Suppressor macrophage treated with lipopolysaccharide for 4 hours (primary cell): ENCODE data around the gene CAPN9.
"Not testable (repeated sequence)": the region's sequence is repeated elsewhere in the genome, so short reads cannot be mapped to it uniquely, and the experiment has no call there.

Experiments
- DNase-seq: peaks from one replicate; pipeline ENCODE4 v3.0.0-alpha.2; 2020

Gene CAPN9

DNA sequence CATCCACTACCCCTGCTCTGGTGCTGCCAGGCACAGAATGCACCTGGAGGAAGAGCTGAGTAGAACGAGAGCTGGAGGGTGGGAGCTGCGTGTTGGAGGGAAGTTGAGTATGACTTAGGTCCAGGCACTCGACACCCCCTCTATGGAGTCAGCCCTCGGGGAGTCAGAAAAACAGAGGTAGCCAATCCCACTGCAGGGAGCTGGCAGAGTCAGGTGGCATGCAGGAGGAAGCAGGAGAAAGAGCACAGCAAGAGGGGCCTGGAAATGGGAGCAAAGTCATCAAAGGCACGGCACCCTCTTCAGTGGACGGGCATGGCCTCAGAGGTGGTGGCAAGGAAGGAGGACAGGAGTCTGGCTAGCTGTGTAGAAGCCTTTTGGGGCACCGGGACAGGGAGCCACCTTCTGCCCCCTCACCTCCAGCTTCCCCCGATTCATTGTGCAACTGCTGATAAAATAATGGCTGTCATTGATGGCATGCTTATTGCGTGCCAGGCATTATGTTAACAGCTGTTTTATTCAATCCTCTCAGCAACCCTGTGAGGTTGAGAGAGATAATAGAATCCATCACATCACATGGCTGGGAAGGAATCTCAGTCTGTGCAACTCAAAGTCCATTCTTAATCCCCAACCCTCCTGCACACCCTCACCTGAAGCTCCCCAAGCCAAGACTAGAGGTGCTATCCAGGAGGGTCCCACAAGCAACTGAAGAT is 79.1 kb downstream of the CAPN9 start:
- no peak for DNase-seq

DNA sequence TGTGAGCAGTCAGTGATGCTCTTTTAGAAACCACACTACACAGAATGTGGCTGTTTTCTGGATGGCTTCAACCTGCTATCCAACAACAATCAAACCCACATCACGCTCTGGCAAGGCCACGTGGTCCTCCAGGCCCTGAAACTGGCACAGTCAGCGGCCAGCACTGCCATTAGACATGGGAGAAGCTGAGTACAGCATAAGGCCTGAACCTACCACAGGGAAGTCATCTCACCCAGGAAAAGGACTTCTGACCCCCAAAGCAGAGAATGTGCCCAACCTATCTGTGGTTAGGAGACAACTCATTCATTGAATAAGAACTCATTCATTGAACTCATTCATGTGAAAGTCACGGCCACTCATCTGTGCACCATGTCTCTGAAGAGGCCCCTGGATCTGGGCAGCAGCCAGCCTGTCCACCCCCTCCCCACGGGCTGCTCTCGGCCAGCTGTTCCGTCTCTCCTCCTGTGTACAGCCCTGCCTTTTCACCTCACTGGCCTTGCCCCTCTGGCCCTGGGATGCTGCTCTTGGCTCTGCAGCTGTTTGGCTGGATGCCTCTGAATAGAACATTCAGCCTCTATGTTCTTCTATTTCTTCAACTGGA is 80.0 kb downstream of the CAPN9 start:
- no peak for DNase-seq

DNA sequence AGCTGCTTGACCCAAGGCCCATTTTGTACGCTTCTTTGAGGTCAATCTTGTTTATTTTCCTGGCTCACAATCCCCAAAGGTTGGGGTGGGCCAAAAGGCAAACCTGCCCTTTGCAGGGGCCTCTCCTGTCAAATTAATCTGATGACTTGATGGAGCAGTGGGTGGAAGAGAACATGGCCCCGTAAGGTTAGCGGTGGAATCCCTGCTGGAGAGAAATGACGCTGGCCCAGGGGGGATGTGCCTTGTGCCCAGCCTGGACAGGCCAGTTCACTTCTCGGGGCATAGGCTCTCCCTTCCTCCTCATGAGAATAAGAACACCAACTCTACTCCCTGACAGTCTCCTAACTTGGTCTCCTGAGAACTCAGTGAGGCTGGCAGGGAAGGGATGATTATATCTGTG is 80.6 kb downstream of the CAPN9 start:
- no peak for DNase-seq

DNA sequence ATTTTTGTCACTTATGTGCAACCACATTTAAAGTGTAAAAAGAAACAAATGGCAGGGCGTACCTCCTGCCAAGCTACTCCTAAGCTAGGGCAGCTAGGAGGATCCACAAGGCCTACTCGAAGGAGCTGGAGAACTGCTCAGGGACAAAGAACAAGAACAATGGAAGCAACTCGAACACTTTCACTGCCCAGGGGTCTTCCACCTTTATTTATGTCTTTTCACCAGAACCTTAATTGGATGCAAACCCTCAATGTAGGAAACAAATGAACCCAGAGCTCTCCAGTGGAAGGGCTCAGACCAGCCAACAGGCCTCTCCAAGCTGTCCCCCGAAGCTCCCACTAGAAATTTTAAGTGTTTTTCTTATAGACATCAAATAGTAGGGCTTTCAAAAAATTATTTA is 81.2 kb downstream of the CAPN9 start:
- DNase-seq, result no peak

DNA sequence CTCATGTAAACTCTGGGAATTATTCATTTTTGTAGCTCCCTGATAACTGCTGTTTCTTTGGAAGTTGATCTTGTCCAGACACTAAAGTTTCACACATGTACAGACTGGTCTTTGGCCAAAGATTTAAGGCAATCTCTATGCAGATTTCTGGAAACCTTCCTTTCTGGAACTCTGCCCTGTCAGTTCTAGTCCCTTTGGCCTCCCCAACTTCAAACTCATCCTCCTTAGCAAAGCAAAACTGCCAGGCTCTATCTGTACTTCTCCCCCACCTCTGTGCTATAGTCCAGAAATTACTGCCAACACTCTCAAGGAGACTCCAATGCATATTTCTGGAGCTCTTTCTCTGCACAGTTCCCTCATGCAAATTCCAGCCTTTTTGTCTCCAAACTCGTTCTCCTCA is 84.6 kb downstream of the CAPN9 start:
- no peak for DNase-seq

DNA sequence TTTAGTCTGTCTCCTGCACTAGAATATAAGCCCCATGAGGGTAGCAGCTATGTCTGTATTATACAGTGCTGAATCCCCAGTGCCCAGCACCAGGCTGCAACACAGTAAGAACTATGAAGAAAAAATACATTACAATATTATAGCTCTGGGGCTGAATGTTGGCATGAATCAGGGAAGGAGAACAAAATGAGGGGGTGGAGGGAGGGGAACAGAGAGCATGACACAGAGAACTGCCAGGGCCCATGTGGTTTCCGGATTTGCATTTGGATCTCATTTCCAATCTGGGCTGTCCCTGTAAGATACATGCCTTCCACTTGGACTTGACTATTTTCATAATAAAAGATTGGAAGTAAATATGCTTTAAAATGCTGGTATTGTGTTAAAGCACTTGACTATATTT is 85.3 kb downstream of the CAPN9 start:
- peak; percentile 22 for DNase-seq

DNA sequence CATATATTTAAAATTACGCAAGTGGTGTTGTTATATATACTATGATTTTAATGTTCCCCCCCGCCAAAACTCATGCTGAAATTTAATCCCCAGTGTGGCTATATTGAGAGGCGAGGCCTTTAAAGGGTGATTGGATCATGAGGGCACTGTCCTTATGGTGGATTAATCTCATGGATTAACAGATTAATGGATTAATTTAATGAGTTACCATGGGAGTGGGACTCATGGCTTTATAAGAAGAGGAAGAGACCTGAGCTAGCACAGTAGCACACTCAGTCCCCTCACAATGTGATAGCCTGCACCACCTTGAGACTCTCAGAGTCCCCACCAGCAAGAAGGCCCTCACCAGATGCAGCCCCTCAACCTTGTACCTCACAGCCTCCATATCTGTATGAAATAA is 86.3 kb downstream of the CAPN9 start:
- DNase-seq, result no peak

DNA sequence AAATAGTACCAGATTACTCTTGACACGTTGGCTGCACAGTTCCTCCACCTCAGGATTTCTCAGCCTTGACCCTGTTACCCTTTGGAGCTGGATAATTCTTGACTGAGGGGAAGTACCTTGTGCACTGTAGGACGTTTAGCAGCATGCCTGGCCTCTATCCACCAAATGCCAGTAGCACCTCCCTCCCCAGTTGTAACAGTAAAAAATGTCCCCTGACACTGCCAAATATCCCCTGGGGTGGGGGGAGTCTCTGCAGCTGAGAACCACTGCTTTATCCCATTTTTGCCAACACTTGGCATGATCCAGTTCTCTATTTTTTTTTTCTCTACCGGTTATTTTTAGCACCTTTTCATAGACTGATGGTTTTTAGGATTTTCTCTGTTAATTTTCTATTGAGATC is 87.1 kb downstream of the CAPN9 start:
- no peak for DNase-seq

DNA sequence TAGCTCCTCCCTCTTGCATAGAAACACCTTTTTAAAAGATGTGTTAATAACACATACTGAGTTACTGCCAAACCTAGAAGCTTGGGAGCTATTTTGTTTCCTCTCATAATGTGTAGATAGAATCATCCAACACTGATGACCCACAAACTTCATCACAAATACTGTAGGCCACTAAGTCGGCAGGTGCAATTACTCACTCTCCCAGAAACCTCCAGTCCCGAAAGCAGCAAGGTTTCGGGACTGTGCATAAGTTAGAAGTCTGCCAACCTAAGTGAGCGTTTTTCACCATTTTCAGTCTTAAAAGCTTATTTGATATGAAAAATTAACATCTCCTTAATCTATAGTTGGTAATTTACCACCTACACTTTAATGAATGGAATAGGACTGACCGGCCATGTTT is 89.2 kb downstream of the CAPN9 start:
- DNase-seq, result no peak

DNA sequence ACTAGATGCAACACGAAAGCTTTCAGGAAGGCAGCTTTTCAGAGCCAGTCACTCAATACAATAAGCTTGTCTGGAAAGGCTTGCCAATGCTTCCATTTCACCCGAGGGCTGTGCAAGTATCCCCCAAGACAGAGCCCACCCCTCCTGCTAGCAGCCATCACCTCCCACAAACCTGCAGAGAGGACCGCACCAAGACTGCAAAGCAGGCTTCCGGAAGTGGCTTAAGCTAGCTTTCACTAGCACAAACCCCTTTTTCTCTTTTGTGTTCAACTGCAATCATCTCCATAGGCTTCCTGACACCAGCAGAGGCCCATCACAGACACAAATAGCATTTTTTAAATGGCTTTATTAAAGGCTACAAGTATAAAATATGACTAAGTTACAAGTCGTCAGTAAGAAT is 89.6 kb downstream of the CAPN9 start:
- DNase-seq, result no peak

DNA sequence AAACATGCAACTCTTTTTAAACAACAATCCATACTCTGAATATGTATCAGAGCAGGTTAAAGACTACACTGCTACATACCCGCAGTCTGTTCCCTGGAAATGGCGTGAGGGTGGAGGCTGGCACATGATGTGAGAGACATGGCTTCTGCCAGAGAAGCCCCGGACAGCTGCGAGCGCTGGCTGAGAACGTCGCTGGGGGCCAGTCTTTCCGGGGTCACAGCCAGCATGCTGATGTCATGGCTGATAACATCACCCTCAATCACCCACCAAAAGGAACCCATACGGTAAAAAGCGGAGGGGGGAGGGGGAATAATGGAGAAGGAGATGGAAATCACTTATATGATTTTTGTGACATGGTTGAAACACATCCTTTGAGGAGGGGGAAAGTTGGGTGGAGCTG is 92.0 kb downstream of the CAPN9 start:
- no peak for DNase-seq

DNA sequence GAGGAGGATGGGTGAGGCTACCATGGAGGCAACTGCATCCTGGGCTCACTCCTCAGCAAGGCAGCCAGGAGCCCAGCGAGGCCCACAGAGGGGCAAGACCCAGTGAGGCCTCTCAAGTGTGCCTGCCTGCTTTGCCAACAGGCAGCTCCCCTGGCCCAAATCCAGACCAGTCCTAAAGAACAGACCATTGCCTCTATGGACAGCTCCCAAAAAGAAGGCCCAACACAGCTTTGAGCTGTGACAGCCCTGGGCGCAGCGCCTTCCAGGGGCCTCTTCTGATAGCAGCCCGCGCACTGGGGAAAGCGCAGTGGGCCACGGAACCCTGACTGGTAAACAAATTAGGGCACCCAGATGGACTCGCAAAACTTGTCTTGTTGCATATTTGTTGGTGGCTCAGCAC is 95.6 kb downstream of the CAPN9 start:
- DNase-seq, result no peak

DNA sequence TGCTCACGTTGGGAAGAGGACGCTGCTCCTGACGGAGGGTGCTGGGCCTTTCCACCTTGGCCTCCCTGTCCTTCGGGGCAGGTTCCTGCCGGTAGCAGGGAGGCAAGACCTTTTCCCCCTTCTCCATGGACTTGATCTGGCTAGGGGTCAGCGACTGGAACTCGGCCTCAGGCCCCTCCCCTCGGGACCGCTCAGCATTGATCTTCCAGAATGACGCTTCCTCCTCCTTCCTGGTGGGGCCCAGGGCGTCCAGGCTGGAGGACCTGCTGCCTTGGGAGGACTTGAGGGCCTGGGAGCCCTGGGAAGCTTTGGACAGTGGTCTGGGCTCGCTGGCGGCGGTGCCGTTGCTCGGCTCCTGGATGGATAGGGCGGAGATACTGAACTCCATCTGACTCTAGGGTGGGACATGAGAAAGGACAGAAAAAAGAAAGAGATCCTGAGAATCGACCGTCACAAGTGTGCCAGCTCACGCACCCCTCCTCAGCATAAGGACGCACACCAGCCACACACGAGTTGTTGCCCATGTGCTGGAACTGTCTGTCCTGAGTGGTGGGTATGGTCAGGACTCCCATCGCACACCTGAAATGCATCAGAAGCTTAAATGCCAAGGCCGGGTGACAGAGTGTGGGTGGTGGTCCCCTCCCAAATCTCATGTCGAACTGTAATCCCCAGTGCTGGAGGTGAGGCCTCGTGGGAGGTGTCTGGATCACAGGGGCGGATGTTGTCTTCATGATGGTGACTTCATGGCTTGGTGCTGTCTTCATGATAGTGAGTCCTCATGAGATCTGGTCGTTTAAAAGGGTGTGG is 96.5 kb downstream of the CAPN9 start:
- no peak for DNase-seq

DNA sequence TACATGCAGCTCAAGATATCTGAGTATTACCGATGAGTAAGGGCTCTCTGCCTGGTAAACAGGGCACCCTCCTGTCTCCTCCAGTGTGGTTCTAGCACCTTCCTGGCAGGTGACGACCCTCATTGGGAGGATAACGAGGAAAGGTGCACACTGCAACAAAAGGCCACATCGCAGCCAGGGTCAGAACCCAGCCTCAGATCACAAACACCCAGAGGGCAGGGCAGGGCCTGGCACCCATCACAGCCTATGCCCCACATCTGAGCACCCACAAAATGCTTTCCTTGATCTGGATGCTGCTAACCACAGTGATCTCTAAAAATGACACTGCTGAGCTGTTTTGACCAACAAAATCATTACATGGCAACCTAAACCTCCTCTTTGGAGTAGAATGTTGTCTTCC is 97.4 kb downstream of the CAPN9 start:
- DNase-seq, result no peak

DNA sequence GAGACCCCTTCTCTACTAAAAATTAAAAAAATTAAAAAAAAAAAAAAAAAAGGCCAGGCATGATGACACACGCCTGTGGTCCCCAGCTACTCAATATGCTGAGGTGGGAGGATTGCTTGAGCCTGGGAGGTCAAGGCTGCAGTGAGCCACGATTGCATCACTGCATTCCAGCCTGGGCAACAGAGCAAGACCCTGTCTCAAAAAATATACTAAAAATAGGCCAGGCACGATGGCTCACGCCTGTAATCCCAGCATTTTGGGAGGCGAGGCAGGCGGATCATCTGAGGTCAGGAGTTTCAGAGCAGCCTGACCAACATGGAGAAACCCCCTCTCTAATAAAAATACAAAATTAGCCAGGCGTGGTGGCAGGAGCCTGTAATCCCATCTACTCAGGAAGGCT is 98.0 kb downstream of the CAPN9 start:
- not testable (repeated sequence) for DNase-seq

DNA sequence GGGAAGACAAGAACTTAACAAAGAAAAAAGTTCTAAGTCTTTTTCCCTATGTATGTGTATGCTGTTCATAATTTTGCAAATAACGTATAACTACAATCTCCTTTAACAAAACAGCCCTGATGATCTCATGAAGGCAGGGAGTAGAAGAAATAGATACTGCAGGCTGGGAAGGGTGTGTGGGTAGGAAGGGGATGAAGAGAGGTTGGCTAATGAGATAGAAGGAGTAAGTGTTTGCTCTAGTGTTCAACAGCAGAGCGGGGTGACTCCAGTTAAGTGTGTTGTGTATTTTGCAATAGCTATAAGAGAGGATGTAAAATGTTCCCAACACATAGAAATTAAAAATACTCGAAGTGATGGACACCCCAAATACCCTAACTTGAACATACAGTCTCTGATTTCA is 101.0 kb downstream of the CAPN9 start:
- DNase-seq, result no peak

DNA sequence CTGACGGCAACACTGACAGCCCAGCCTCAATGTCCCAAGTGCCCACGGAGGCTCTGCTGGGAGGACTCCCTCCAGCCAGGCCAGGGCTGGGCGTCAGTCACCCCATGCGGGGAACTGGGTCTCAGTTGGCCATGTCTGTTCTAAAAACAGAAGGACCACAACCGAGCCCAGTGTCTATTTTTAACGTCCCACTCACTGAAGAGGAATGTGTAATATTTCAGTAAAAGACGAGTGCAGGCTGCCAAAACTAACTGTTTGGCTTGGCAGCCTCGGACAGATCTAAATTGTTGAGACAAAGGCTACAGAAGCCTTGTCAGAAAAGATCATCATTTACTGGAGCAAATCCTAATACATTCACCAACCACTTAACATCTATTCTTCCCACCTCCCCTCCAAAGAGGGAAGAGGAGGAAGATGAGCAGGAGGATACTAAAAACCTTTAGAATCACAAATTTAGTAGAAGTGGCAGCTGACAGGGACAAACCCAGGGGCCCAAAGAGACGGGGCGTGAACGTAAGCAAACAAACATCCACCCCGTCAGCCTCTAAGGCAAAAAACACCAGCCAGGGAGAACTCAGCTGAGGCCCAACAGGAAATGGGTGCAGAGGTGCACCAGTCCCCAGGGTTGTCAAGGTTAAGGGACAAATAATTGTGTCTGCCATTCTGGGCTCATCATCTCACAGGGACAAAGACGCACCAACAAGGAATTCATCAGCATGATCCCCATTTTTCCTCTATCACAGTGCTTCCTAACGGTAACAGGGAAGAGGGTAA is 102.5 kb downstream of the CAPN9 start:
- no peak for DNase-seq

DNA sequence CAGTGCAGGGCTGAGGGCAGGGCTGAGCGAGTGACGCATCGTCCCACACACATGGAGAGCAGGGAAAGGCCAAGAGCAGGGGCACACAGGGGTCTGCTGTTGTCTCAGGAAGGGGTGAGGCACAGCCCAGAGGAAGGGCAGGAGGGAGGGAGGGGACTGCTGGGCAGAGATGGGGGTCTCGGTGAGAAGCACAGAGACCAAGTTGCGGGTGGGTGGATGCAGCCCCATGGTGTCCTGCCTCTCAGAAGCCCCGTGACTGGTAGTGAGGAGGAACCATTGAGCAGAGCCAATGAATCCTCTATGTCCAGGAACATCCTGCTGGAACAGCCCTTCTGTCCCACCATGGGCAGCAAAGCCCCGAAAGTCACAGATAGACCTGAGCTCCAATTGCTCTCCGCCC is 103.4 kb downstream of the CAPN9 start:
- no peak for DNase-seq

DNA sequence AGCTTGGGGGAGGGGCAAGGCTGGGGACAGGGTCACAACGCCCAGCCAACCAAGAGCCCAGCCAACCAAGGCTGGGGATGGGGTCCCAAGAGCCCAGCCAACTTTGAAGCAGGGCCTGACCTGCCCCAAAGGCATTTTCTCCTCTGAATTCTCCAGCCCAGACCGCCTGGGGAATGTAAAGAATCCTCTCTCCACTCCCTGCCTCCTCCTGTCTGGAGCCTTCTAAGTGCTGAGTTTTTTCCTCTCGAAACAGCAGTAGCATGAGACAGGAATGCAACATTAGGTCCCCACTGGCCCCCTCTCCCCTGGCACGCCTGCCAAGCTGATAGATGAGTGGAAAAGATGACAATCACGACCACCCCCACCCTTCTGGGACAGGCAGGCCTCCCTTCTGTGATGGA is 104.1 kb downstream of the CAPN9 start:
- DNase-seq, result no peak
